HG03378 (cell line): ENCODE measurements around the gene DPF3.
A peak's percentile ranks its signal among the peaks of the same experiment; 100 is the strongest.

Source experiments
- ATAC-seq: cut with Tn5 transposase; IDR thresholded peaks from one replicate; pipeline ENCODE4 v1.9.1; 2021; ENCODE audit warnings: mild to moderate bottlenecking, moderate library complexity; ENCODE audit not compliant: unreplicated experiment

DPF3 gene

GRCh38 chr14:72893636-72894322, at the start of gene DPF3:
Gene DPF3 (minus strand): TSS chr14:72894101. CDS start chr14:72894088, 13 bp downstream.
- ATAC-seq, result peak; percentile 96

GRCh38 chr14:72942934-72943333, 49.0 kb upstream of the DPF3 start:
- no peak for ATAC-seq

DNA sequence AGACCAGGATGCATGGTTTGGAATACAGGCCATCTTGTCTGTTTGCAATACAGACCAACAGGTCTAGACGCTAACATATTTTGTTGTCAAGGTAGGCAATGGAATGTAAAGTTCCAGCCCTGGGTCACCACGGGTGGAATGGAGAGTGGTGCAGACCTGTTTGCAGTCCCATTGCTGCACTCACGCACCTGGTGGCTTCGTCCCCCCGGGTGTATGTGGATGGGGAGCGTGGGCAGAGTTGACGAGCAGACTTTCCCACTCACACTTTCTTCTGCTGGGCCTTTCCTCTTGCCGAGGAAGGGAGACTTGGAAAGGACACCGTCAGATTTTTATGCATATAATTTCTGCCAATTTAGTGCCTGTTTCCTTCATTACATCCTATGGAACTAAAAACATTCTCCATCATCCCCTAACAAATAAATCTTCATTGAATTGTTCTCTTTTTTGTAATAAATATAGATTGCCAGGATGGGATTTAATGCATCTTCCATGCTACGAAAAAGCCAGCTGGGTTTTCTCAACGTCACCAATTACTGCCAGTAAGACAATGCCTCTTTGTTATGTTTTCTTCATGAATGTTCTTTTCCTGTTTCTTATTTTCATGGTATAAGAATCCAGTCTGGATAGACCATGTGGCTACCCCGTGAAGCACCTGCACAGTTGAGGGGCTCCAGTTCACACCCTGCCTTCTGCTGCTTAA, 47.5 kb upstream of the DPF3 start:
- no peak for ATAC-seq

DNA sequence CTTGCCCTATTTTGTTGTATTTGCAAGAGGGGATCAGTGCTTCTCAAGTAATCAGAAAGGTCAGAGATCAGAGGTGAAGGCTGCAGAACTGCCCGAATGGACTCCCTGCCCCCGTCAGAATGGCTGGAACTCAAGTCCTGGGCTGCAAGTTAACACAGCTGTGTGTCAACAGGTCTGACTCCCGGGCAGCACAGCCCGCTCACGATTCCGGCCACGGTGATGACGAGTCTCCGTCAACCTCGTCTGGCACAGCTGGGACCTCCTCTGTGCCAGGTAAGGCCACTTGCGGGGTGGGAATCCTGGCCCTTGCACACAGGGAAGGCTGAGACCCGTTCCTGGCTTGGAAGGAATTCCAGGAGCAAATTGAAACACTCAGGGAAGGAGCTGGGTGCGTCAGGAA, 45.7 kb upstream of the DPF3 start:
- no peak for ATAC-seq

DNA sequence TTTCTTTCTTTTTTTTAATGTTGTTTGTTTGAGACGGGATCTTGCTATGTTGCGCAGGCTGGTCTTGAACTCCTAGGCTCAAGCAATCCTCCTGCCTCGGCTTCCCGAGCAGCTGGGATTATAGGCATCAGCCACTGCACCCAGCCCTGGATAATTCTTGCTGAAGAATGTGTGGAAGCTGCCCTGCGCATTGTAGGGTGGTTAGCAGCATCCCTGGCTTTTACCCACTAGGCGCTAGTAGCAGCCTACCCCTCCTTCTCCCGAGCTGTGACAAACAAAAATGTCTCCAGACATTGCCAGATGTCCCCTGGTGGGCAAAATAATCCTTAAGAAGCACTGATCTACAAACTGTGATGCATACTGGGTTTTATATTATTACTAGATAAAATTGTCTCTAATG, 39.0 kb upstream of the DPF3 start:
- no peak for ATAC-seq

- no peak for ATAC-seq
Observed at GRCh38 chr14:72929316-72930080, 35.6 kb upstream of the DPF3 start.

DNA sequence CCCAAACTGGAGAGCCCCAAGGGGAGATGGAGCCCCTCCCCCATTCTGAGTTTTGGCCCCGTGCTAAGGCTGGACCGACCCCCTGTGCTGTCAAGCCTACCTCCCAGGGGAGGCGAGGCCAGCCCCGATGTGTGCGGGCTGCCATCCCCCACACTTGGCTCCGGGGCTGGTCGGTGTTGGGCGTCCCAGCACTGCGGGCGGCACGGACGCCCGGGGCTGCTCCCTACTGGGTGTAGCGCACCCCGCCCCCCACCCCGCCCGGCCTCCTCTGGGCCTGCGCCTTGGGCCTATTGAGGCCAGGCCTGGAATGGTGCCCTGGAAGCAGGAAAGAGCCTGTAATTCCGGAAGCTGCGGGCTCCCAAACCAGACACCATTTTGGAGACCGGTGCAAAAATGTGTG, 35.0 kb upstream of the DPF3 start:
- no peak for ATAC-seq

GRCh38 chr14:72926292-72927028, 32.6 kb upstream of the DPF3 start, which contains the start of gene DCAF4:
Gene DCAF4 (plus strand): TSS chr14:72926464. CDS start chr14:72937979, 11,515 bp downstream.
- ATAC-seq, result peak; percentile 90

- peak; percentile 17 for ATAC-seq
Observed at GRCh38 chr14:72925815-72926291, 32.0 kb upstream of the DPF3 start.

- ATAC-seq, result no peak
Observed at GRCh38 chr14:72925171-72925759, 31.4 kb upstream of the DPF3 start.

GRCh38 chr14:72924337-72924736, 30.4 kb upstream of the DPF3 start:
- ATAC-seq, result no peak

- ATAC-seq, result no peak
Observed at GRCh38 chr14:72921396-72921795, 27.5 kb upstream of the DPF3 start.

GRCh38 chr14:72920008-72920407, 26.1 kb upstream of the DPF3 start:
- no peak for ATAC-seq

GRCh38 chr14:72917094-72917802, 23.3 kb upstream of the DPF3 start:
- ATAC-seq, result no peak

DNA sequence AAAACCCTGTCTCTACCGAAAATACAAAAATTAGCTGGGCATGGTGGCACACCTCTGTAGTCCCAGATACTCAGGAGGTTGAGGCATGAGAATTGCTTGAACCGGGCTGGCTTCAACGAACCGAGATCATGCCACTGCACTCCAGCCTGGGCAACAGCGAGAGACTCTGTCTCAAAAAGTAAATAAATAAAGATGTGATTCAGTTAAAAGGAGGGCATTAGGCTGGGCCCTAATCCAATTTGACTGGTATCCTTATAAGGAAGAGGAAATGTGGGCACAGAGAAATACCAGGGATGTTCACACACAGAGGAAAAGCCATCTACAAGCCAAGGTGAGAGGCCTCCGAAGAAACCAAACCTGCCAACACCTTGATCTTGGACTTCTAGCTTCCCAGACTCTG, 22.3 kb upstream of the DPF3 start:
- ATAC-seq, result no peak

DNA sequence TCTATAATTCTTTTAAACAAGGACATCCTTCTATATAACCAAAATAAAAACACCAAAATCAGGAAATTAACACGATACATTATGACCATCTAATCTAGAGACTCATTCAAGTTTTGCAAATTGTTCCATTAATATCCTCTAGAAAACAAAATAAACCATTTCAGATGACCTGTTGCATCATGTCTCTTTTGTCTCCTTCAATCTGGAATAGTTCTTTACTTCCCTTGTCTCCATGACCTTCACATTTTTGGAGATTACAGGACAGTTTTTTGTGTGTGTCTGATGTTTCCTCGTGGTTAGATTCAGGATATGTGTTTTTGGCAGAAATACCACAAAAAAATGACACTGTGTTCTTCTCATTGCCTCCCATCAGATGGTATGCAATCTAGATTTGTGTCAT, 19.9 kb upstream of the DPF3 start:
- ATAC-seq, result no peak

DNA sequence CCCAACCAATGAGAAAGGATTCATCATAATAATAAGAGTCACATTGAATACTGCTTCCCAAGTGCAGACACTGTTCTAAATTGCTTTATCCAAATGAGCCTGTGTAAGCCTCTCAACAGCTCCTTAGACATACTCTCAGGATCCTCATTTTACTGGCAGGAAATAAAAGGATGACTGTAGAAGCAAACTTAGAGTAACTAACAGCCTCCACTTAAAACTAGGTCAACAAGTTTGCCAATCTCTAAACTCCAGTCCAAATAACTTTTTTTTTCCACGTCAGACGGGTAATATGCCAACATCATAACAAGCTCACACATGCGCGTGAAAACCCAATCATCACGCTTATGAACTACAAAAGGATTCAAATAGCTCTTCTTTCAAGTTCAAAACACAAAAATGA, 15.3 kb upstream of the DPF3 start:
- ATAC-seq, result no peak

DNA sequence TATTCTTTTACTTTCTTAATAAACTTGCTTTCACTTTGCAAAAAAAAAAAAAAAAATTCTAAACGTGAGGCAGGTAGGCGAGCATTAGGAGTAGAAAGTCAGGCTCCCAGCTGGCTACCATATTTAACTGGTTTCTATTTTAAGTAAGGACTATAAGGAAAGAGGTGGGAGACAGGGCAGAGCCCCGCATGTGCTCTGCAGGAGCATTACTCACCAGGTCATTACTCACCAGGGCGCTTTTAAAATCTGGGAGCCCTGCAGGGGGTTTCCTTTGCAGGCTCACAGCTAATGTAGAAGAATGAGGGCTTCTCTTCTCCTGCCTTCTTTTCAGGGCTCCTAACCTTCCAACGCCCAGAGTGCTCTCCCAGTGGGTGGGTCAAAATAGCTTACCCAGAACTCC, 14.0 kb upstream of the DPF3 start:
- ATAC-seq, result no peak

GRCh38 chr14:72906879-72907278, 13.0 kb upstream of the DPF3 start:
- ATAC-seq, result no peak

DNA sequence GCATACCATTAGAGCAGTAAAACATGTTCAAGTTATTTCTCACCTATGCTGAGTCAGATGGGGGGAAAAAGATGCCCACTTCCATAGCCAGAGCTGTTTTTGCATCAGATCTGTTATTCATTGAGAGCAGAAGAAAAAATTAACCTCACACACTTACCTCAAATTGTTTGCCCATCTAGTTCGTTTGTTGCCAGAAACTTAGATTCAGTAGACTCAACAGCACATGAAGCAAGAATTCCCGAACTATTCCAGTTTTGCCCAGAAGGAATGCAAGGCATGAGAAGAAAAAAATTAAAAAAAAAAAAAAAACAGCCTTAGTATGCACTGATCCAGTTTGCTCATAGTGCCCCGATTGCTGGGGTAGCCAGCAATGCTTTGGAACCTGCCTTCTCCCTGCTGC, 12.4 kb upstream of the DPF3 start:
- ATAC-seq, result no peak
